Lung (tissue), 12 donors: ENCODE measurements around the gene ITGB8. TPM values are rescaled to one million over a fixed set of nuclear protein-coding genes. Genes with fewer than 3 reads are reported as not detected.

Source experiments
- ATAC-seq: fragments of 200-7000 bp; cut with Tn5 transposase; one replicate; pipeline ENCODE4 v1.9.1; 2020; ENCODE audit warnings: moderate number of reproducible peaks; ENCODE audit not compliant: insufficient read depth, low FRiP score
- DNase-seq, 3 donors: peaks; one replicate each; pipeline ENCODE4 v3.0.0-alpha.2; 2013 to 2017
- H3K27ac ChIP-seq, 2 donors: one replicate each; pipeline ENCODE4 v1.5.1; 2013; ENCODE audit warnings: mild to moderate bottlenecking in 2 of 2, moderate library complexity in 2 of 2, control low read depth in 1 of 2, inconsistent platforms in 1 of 2, low read depth in 1 of 2, low read length in 1 of 2
- H3K27me3 ChIP-seq, 3 donors: one replicate each; pipeline ENCODE4 v1.5.1; 2013; ENCODE audit warnings: low read length in 2 of 3; ENCODE audit not compliant: control insufficient read depth in 3 of 3, insufficient read depth in 3 of 3
- H3K36me3 ChIP-seq, 4 donors: one replicate each; pipeline ENCODE4 v1.5.1; 2013; ENCODE audit warnings: low read length in 4 of 4, mild to moderate bottlenecking in 1 of 4, moderate library complexity in 1 of 4; ENCODE audit not compliant: control insufficient read depth in 4 of 4, insufficient read depth in 4 of 4
- H3K4me1 ChIP-seq, 5 donors: one replicate each; pipeline ENCODE4 v1.5.1; 2013; ENCODE audit warnings: low read length in 5 of 5, mild to moderate bottlenecking in 2 of 5, moderate library complexity in 1 of 5; ENCODE audit not compliant: control insufficient read depth in 5 of 5, insufficient read depth in 5 of 5
- H3K4me3 ChIP-seq: one replicate; pipeline ENCODE4 v1.5.1; 2013; ENCODE audit warnings: mild to moderate bottlenecking, control low read depth, moderate library complexity
- H3K9ac ChIP-seq, 2 donors: one replicate each; pipeline ENCODE4 v1.5.1; 2013; ENCODE audit warnings: low read length in 2 of 2, control low read depth in 1 of 2; ENCODE audit not compliant: insufficient read depth in 1 of 2
- H3K9me3 ChIP-seq, 4 donors: one replicate each; pipeline ENCODE4 v1.5.1; 2013; ENCODE audit warnings: low read length in 3 of 4, mild to moderate bottlenecking in 1 of 4, moderate library complexity in 1 of 4; ENCODE audit not compliant: control insufficient read depth in 4 of 4, insufficient read depth in 3 of 4
- CTCF ChIP-seq: IDR thresholded peaks from 2 replicates; pipeline ENCODE4 v1.5.1; 2012; ENCODE audit warnings: mild to moderate bottlenecking; ENCODE audit errors: control extremely low read depth, extremely low read depth
- WGBS, 2 donors: extraction: QIAGEN DNeasy Blood & Tissue Kit; methylation state at CpG; one replicate each; pipeline ENCODE4 v1.1.7; 2013; 5-methylcytosine and 5-hydroxymethylcytosine counted together
- polyA plus RNA-seq, 2 donors: library from polyadenylated mRNA; stranded (reverse); fragments of 200-250 nt; gene quantifications; one replicate each; pipeline ENCODE4 v1.2.1, GENCODE V29; 2013
- total RNA-seq, 2 donors: library from RNA; depleted of rRNA in 1 of 2; stranded (reverse); fragments of >200 nt in 1 of 2; gene quantifications; one replicate each; pipeline ENCODE4 v1.2.1, GENCODE V29; 2014 to 2021
- donor health status: control.
- donor health status: control.
- donor health status: Bipolar disorder and iron deficiency.
- donor health status: healthy.
- donor health status: DM: yes; HTN: yes; CAD: no.

Gene ITGB8
- total and polyA plus RNA-seq, 4 donors = 1.5 to 29.7 (median 15.2) TPM

GRCh38 chr7:20310301-20310700 is 20.4 kb upstream of the ITGB8 start:
- Histone ChIP-seq H3K4me3 (no peak overlapping the region), H3K27ac (no peak overlapping the region), H3K27me3 (no peaks in the 10 kb centered on the region), H3K36me3 (no peaks in the 10 kb centered on the region), H3K4me1 (no peaks in the 10 kb centered on the region), H3K9ac (no peak overlapping the region), H3K9me3 (no peaks in the 10 kb centered on the region)
- no peak for TF ChIP-seq CTCF
- 72 to 75% methylated on average over 3 of the region's 3 CpGs for whole genome bisulfite sequencing, 2 donors
- no peak for DNase-seq
- ATAC-seq = no peak

- H3K27me3 ChIP-seq = no peaks in the 10 kb centered on the region
- no peak overlapping the region for H3K27ac ChIP-seq
- WGBS, 2 donors = 46 to 58% methylated on average over 3 of the region's 3 CpGs
- no peaks in the 10 kb centered on the region for H3K36me3 ChIP-seq
- no peak overlapping the region for H3K9ac ChIP-seq
- no peaks in the 10 kb centered on the region for H3K9me3 ChIP-seq
- H3K4me3 ChIP-seq = no peak overlapping the region
- DNase-seq (peak in 2 of 3 donors; percentile 60 to 69), ATAC-seq (peak; percentile 47)
- TF ChIP-seq CTCF = no peak
- no peaks in the 10 kb centered on the region for H3K4me1 ChIP-seq
These were observed 19.5 kb upstream of the ITGB8 start for GRCh38 chr7:20310963-20311742.

GRCh38 chr7:20311743-20312042 is 19.0 kb upstream of the ITGB8 start:
- no peak overlapping the region for H3K4me3 ChIP-seq
- no peaks in the 10 kb centered on the region for H3K9me3 ChIP-seq
- TF ChIP-seq CTCF = no peak
- no peaks in the 10 kb centered on the region for H3K4me1 ChIP-seq
- no peak overlapping the region for H3K9ac ChIP-seq
- ATAC-seq (no peak), DNase-seq (no peak)
- H3K27me3 ChIP-seq = no peaks in the 10 kb centered on the region
- H3K36me3 ChIP-seq = no peaks in the 10 kb centered on the region
- H3K27ac ChIP-seq = no peak overlapping the region
- 92 to 96% methylated on average over 2 of the region's 2 CpGs for WGBS, 2 donors

- H3K27ac ChIP-seq = no peak overlapping the region
- no peaks in the 10 kb centered on the region for H3K27me3 ChIP-seq
- H3K36me3 ChIP-seq = no peaks in the 10 kb centered on the region
- ATAC-seq (no peak), DNase-seq (no peak)
- H3K4me1 ChIP-seq = no peaks in the 10 kb centered on the region
- TF ChIP-seq CTCF = no peak
- no peaks in the 10 kb centered on the region for H3K9me3 ChIP-seq
- H3K9ac ChIP-seq = no peak overlapping the region
- no peak overlapping the region for H3K4me3 ChIP-seq
- 16 to 32% methylated on average over 2 of the region's 2 CpGs for WGBS, 2 donors
These were observed 18.1 kb upstream of the ITGB8 start for GRCh38 chr7:20312562-20312961.
